GM19395 (cell line): Measurements from ENCODE around the gene MPV17L2.
A peak's percentile ranks its signal among the peaks of the same experiment; 100 is the strongest.
"Not testable (repeated sequence)": the region's sequence is repeated elsewhere in the genome, so short reads cannot be mapped to it uniquely, and the experiment has no call there.

Experiments
- ATAC-seq: cut with Tn5 transposase; IDR thresholded peaks from one replicate; pipeline ENCODE4 v1.9.1; 2021; ENCODE audit warnings: mild to moderate bottlenecking, moderate library complexity; ENCODE audit not compliant: unreplicated experiment

Gene MPV17L2

GRCh38 chr19:18192673-18193387, at the start of gene MPV17L2:
TSS of gene MPV17L2 (plus strand) at chr19:18193218. CDS start at chr19:18193282, 64 bp downstream.
- peak; percentile 88 for ATAC-seq

DNA sequence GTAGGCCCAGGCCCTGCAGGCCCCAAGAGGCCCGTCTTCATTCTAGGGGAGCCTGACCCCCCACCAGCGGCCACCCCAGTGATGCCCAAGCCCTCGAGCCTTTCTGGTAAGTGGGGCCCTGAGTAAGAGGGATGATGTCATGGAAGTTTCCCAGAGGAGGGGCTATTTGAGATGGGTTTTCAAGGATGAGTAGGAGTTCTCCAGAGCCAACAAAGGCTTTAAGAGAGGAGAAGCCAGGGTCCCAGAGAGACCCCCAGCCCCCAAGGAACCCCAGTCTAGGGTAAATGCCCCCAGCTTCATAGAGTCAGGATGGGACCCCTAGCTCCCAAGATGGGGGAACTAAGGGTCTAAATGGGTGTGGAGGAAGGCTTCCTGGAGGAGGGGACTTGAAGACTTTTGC, 49.1 kb upstream of the MPV17L2 start:
- ATAC-seq, result no peak

- ATAC-seq, result no peak
These were observed 48.7 kb upstream of the MPV17L2 start for GRCh38 chr19:18144361-18144760.

- ATAC-seq, result no peak
These were observed 48.1 kb upstream of the MPV17L2 start for GRCh38 chr19:18144906-18145305.

- ATAC-seq, result no peak
These were observed 47.5 kb upstream of the MPV17L2 start for GRCh38 chr19:18145391-18145999.

DNA sequence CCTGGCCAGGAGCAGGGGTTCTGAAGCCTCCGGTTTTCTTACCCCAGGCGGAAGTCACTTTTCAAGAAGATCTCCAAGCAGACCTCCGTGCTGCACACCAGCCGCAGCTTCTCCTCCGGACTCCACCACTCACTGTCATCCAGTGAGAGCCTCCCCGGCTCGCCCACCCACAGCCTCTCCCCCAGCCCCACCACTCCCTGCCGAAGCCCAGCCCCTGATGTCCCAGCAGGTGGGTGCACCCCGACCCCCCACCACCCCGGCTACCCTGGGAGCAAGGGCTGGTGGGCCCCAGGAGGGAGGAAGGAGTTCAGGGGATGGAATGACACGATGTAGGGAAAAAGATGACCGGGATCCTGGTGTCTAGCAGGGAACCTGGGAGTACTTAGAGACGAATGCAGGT, 45.6 kb upstream of the MPV17L2 start:
- no peak for ATAC-seq

- ATAC-seq, result no peak
These were observed 43.4 kb upstream of the MPV17L2 start for GRCh38 chr19:18149596-18149975.

DNA sequence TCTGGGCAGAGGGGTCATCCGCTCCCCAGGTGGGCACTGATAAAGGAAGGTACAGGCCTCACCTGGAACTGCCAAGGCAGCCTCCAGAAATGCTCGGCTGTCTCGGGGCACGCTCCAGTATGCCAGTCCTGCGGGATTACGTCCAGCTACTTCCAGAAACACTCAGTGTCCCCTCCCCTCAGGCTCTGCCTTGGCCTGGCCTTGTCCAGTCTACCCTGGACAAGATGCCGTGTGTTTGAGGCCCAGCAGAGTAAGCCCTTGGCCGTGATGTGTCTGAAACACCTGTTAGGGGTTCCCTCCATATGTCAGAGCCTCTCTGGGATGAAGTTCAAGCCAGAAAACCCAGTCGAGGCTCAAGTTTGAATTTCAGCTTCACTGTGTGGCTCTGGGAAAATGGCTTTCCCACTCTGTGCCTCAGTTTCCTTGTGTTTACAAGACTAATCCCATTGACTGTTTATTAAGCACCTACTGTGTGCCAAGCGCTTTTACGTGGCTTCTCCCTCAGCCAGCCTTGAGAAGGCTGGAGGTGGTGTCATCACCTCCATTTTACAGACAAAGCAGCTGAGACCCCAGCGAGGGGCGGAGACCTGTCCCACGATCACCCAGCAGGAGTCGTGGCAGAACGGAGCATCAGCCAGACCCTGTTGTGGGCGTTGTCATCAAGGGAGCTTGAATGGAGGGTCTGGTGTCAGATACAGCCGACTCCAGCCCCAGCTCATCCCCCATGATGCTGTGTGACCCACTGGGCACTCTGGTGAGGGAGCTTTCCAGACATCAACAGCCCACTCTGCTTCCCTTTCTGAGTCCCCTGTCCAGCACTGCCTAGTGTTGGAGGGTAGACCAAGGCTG, 42.0 kb upstream of the MPV17L2 start:
- ATAC-seq, result no peak

- ATAC-seq, result peak; percentile 64
These were observed 40.6 kb upstream of the MPV17L2 start for GRCh38 chr19:18152442-18152816.

DNA sequence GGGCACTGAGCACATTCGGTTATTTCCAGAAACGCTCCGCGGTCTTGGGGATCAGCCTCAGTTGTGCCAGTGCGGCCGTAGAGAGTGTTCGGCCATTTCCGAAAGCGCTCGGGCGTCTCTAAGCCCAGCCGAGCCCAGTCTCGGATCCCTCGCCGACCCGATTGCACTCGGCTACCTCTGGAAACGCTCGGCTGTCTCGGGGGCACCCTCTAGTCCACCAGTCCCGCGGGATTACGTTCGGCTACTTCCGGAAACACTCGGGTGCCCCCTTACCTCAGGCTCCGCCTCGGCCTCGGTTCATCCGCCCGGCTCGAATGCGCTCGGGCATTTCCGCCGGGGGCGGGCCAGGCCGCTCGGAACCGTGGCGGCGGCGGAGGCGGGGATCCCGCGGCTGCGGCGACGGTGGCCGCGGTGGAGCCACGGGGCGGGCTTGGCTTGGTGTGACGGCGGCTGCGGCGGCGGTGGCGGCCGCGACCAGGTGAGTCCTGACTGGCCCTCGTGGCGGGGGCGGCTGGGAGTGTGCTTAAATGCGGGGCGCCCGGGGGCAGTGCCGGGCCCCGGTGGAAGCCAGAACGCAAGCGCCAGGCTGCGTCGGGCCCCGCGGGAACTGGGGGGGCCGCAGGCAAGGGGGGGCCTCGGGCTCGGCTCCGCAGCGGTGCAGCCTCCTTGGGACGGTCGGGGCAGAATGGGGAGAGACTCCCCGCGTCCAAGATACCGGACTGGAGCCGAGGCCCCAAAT, 40.0 kb upstream of the MPV17L2 start, which contains the start of gene PIK3R2:
Gene PIK3R2 (plus strand): TSS at position 347 of the 739 bp plus-strand sequence. CDS start 2,717 bp downstream, outside the sequence.
- ATAC-seq, result peak; percentile 82

DNA sequence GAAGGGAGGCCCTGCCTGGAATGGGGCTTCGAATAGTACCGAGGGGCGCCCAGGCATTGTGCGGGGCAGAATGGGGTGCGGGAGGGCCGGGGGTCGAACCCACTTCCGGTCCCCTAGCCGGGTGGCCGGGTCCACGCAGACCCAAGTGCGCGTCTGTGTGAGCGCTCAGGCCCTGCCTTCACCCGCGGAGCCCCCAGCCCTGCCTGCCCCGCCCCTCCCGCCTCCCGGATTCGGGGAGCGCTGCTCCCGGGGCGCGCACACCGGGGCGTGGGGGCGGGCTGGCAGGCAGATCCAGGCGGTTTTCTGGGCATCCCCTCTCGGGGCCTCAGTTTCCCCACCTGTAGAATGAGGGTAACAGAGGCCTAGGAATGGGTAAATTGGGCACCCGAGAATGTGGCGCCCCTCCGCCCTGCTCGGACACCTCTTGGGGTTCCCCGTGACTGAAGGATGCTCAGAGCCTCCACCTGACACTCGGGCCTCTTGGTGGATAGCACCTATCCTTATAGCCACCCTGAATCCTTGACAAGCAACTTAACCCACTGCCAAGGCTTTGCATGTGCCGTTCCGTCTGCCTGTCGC, 39.4 kb upstream of the MPV17L2 start:
- ATAC-seq, result no peak

GRCh38 chr19:18155095-18156087, 37.6 kb upstream of the MPV17L2 start:
- no peak for ATAC-seq

DNA sequence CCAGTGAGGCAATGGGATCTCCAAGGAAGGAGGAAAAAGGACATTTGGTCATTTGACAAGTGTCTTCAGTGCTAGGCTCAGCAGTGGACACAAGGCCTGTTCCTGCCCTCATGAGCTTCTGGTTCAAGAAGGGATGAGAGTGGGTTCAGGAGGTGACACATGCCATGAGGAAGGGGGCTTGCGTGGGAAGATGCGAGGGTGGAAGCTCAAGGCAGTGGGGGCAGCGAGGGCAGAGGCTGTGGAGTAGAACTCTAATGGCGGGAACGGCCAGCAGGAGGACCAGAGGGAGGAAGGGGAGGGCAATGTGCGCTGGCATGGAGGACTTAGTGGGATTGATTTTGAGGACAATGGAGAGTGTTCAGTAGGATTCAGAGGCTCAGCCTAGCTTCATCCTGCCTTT, 36.8 kb upstream of the MPV17L2 start:
- no peak for ATAC-seq

GRCh38 chr19:18156841-18157464, 36.1 kb upstream of the MPV17L2 start:
- no peak for ATAC-seq

- no peak for ATAC-seq
These were observed 35.5 kb upstream of the MPV17L2 start for GRCh38 chr19:18157465-18158063.

DNA sequence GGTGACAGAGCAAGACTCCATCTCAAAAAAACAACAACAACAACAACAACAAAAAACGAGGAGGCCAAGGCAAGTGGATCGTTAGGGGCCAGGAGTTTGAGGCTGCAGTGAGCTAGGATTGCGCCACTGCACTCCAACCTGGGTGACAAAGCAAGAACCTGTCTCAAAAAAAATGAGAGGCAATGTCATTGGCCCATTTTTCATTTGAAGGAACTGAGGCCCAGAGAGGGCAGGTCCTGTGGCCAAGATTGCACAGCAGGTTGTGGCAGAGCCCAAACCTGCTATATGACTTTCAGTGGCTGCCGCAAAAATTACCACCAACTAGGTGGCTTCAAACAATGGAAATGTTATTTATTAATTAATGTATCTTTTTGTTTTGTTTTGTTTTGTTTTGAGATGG, 34.6 kb upstream of the MPV17L2 start:
- no peak for ATAC-seq

DNA sequence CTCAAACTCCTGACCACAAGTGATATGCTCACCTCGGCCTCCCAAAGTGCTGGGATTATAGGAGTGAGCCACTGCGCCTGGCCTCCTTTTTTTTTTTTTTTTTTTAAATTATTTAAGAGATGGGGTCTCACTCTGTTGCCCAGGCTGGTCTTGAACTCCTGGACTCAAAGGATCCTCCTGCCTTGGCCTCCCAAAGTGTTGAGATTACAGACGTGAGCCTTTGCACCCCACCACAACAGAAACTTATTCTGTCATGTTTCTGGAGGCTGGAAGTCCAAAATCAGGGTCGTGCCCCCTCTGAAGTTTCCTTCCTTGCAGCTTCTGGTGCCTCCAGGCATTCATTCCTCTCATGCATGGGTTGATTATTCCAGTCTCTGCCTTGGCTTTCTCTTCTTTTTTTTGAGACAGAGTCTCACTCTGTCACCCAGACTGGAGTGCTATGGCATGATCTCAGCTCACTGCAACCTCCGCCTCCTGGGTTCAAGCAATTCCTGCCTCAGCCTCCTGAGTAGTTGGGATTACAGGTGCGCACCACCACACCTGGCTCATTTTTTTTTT, 33.9 kb upstream of the MPV17L2 start:
- not testable (repeated sequence) for ATAC-seq

DNA sequence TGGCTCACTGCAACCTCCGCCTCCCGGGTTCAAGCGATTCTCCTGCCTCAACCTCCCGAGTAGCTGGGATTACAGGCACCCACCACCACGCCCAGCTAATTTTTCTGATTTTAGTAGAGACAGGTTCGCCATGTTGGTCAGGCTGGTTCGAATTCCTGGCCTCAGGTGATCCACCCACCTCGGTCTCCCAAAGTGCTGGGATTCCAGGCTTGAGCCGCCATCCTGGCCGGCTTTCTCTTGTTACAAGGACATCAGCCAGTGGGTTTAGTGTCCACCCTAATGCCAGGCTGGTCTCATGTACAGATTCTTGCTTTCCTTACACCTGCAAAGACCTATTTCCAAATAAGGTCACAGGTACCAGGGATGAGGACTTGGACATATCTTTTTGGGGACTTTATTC, 33.2 kb upstream of the MPV17L2 start:
- ATAC-seq, result no peak
